Measurements from ENCODE around the gene LAMA3.

Gene LAMA3

GRCh38 chr18:23934863-23935262, 245.6 kb downstream of the LAMA3 start:
- DNase-seq, result no peak
- Histone ChIP-seq H3K9me3 (ENCODE audit: severe bottlenecking) (no peaks in the 10 kb centered on the region), H3K36me3 (peaks cover 13% of the 10 kb centered on the region), H3K27ac (no peak overlapping the region), H3K27me3 (ENCODE audit: insufficient read depth, low read depth, severe bottlenecking) (no peaks in the 10 kb centered on the region), H3K4me3 (ENCODE audit: low read depth, low read length) (no peak overlapping the region)
- no peak for TF ChIP-seq CTCF (IDR thresholded peaks at IDR 0.05; ENCODE audit: low read depth, low read length)

DNA sequence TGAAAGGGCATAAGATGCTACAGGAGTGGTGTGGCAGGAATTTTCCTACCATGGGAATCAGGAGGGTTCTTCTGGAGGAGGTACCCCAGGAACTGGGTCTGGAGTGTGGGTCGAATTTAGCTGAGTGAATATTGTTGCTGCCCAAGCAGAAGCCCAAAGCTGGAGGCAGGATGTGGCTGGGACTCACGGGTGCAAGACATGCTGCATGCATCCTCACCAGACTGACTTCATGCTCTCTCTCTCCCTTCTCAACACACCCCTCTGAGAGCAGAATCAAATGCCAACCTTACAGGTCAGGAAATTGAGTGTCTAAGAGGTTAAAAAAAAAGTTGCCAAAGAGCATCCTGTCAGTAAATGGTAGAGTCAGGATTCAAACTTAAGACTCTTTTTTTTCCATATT, 246.6 kb downstream of the LAMA3 start:
- H3K36me3 ChIP-seq, result peaks cover 13% of the 10 kb centered on the region
- TF ChIP-seq CTCF (IDR thresholded peaks at IDR 0.05; ENCODE audit: low read depth, low read length), result no peak
- H3K27ac ChIP-seq, result no peak overlapping the region
- no peak for DNase-seq
- no peaks in the 10 kb centered on the region for H3K27me3 ChIP-seq (ENCODE audit: insufficient read depth, low read depth, severe bottlenecking)
- no peak overlapping the region for H3K4me3 ChIP-seq (ENCODE audit: low read depth, low read length)
- H3K9me3 ChIP-seq (ENCODE audit: severe bottlenecking), result no peaks in the 10 kb centered on the region

GRCh38 chr18:23936381-23936958, 247.2 kb downstream of the LAMA3 start:
- peaks cover 13% of the 10 kb centered on the region for H3K36me3 ChIP-seq
- H3K27me3 ChIP-seq (ENCODE audit: insufficient read depth, low read depth, severe bottlenecking), result no peaks in the 10 kb centered on the region
- H3K27ac ChIP-seq, result no peak overlapping the region
- no peak overlapping the region for H3K4me3 ChIP-seq (ENCODE audit: low read depth, low read length)
- H3K9me3 ChIP-seq (ENCODE audit: severe bottlenecking), result no peaks in the 10 kb centered on the region
- DNase-seq, result no peak
- TF ChIP-seq CTCF (IDR thresholded peaks at IDR 0.05; ENCODE audit: low read depth, low read length), result no peak

DNA sequence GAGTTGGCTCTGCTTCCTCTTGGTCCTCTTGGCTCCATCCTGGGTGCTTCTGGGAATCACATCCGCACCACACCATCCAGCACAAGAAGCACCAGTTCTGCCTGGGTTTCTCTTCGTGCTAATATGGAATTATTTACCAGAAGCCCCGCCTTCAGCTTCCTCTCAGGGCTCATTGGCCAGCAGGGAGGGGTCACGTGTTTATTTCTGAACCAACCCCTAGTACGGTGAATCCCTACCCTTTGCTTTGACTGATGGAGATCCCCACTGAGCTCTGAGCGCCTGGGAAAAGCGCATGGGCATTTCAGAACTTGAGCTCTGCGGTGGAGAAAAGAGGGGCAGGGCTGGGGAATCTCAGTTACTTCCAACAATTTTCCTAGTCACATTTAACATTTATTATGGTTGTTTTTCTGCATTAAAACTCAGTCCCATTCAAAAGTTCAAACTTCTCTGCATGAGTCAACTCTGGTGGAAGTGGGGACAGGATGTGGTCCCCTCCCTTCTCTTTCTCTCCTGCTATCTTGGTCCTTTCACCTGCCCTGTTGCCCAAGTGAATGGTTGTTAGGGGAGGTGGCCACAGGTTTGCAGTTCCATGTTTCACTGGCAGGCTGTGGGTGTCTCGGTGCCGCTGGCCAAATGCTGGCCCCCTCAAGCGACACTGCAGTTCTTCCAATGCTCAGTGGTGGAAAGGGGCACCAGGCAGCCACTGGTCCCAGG, 248.9 kb downstream of the LAMA3 start:
- Histone ChIP-seq H3K27ac (no peak overlapping the region), H3K36me3 (peaks cover 2% of the 10 kb centered on the region; the same call in 1 of the 2 replicates), H3K4me3 (ENCODE audit: low read depth, low read length) (no peak overlapping the region), H3K9me3 (ENCODE audit: severe bottlenecking) (no peaks in the 10 kb centered on the region), H3K27me3 (ENCODE audit: insufficient read depth, low read depth, severe bottlenecking) (no peaks in the 10 kb centered on the region)
- no peak for DNase-seq
- TF ChIP-seq CTCF (IDR thresholded peaks at IDR 0.05; ENCODE audit: low read depth, low read length), result no peak

DNA sequence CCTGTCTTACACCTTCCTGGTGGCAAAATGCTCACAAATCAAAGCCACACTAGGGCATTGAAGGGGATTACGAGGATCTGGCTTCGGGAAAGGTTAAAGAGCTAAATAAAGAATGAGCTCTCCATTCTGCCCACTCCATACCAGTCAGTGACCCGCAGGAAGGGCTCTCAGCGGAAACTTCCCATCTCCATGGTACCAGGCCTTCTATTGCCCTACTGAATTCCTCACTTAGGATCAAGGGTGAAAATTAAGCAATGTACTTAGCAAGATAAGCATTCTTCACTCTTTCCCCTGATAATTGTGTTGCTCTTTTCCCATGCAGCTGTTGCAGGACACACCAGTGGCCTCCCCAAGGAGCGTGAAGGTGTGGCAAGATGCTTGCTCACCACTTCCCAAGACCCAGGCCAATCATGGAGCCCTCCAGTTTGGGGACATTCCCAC, 249.7 kb downstream of the LAMA3 start:
- H3K9me3 ChIP-seq (ENCODE audit: severe bottlenecking), result no peaks in the 10 kb centered on the region

More for the DNA sequence above, 249.7 kb downstream of the LAMA3 start:
- Histone ChIP-seq H3K27me3 (ENCODE audit: insufficient read depth, low read depth, severe bottlenecking) (no peaks in the 10 kb centered on the region), H3K27ac (no peak overlapping the region), H3K4me3 (ENCODE audit: low read depth, low read length) (no peak overlapping the region), H3K36me3 (no peaks in the 10 kb centered on the region; the same call in 1 of the 2 replicates)
- TF ChIP-seq CTCF (IDR thresholded peaks at IDR 0.05; ENCODE audit: low read depth, low read length), result no peak
- DNase-seq, result no peak

All from WERI-Rb-1 (cell line).